CD4-positive, alpha-beta T cell treated with Interleukin-15 for 4 hours (primary cell): Measurements from ENCODE around the gene CDH5.

Experiments
- DNase-seq: peaks from one replicate; pipeline ENCODE4 v3.0.0-alpha.2; 2020; ENCODE audit warnings: low spot score

CDH5 gene

GRCh38 chr16:66391726-66392670 is 25.5 kb downstream of the CDH5 start:
- no peak for DNase-seq

GRCh38 chr16:66395806-66396555 is 29.5 kb downstream of the CDH5 start:
- DNase-seq = no peak

GRCh38 chr16:66397736-66398433 is 31.4 kb downstream of the CDH5 start:
- no peak for DNase-seq

GRCh38 chr16:66399031-66399430 is 32.5 kb downstream of the CDH5 start:
- no peak for DNase-seq

- DNase-seq = no peak
Observed at GRCh38 chr16:66399930-66400329, 33.4 kb downstream of the CDH5 start.

GRCh38 chr16:66400503-66401380 is 34.3 kb downstream of the CDH5 start:
- no peak for DNase-seq

- DNase-seq = no peak
Observed at GRCh38 chr16:66401610-66402009, 35.1 kb downstream of the CDH5 start.

- no peak for DNase-seq
Observed at GRCh38 chr16:66402166-66402565, 35.7 kb downstream of the CDH5 start.

GRCh38 chr16:66402591-66403230 is 36.2 kb downstream of the CDH5 start:
- DNase-seq = no peak

- DNase-seq = no peak
Observed at GRCh38 chr16:66403531-66404145, 37.1 kb downstream of the CDH5 start.

- DNase-seq = no peak
Observed at GRCh38 chr16:66405057-66405783, 38.7 kb downstream of the CDH5 start.

GRCh38 chr16:66406534-66407221 is 40.2 kb downstream of the CDH5 start:
- peak; percentile 85 for DNase-seq

GRCh38 chr16:66408163-66409048 is 41.9 kb downstream of the CDH5 start:
- DNase-seq = peak; percentile 42

GRCh38 chr16:66409156-66409555 is 42.7 kb downstream of the CDH5 start:
- DNase-seq = no peak

GRCh38 chr16:66412182-66412581 is 45.7 kb downstream of the CDH5 start:
- DNase-seq = no peak

- DNase-seq = no peak
Observed at GRCh38 chr16:66414891-66415290, 48.4 kb downstream of the CDH5 start.

GRCh38 chr16:66416136-66416535 is 49.6 kb downstream of the CDH5 start:
- DNase-seq = no peak
